Esophagus muscularis mucosa (tissue), 3 donors: ENCODE data around the gene SLC25A13.

ENCODE experiments used
- CTCF ChIP-seq, 3 experiments: fragments of 200-600 bp in 2 of 3; fragments of 450-650 bp in 1 of 3; sonication (generic) in 2 of 3; IDR thresholded peaks; one replicate each; pipeline ENCODE4 v1.5.1; 2017 to 2019; ENCODE audit warnings: antibody characterized with exemption in 3 of 3, mild to moderate bottlenecking in 2 of 3, moderate library complexity in 1 of 3
- POLR2AphosphoS5 ChIP-seq, 2 donors: sonication (generic); formaldehyde crosslinking; IDR thresholded peaks; one replicate each; pipeline ENCODE4 v1.6.1; 2017; ENCODE audit warnings: antibody characterized with exemption in 2 of 2

- TF ChIP-seq CTCF (IDR thresholded peaks at IDR 0.05) (no peak), POLR2AphosphoS5 (IDR thresholded peaks at IDR 0.05) (no peak)
Measured at GRCh38 chr7:96253964-96254363, 67.9 kb downstream of the SLC25A13 start.
